Calu3 (cell line): ENCODE measurements around the gene DNAJC25. TPM values are rescaled to one million over a fixed set of nuclear protein-coding genes. Genes with fewer than 3 reads are reported as not detected.

Source experiments
- BruUV-seq: library from RNA; stranded (reverse); fragments of 400-500 nt; replicated peaks from 2 replicates; lab custom pipeline; 2021; lab: Mats Ljungman, UMichigan
- CTCF ChIA-PET: fragments of 300-600 bp; sonication (Branson Sonifier 250); formaldehyde crosslinking; loops from one replicate; lab custom pipeline; 2022; ENCODE audit warnings: antibody characterized with exemption; lab: Charles Lee
- DNase-seq: peaks from one replicate; pipeline ENCODE4 v3.0.0; 2022
- H3K27ac Mint-ChIP-seq: one replicate; pipeline ENCODE4 v1.8.0; 2022; ENCODE audit warnings: mixed read lengths; ENCODE audit not compliant: unreplicated experiment
- H3K27me3 Mint-ChIP-seq: one replicate; pipeline ENCODE4 v1.8.0; 2022; ENCODE audit warnings: mixed read lengths; ENCODE audit not compliant: unreplicated experiment
- H3K36me3 Mint-ChIP-seq: one replicate; pipeline ENCODE4 v1.8.0; 2022; ENCODE audit warnings: mild to moderate bottlenecking, moderate library complexity, mixed read lengths; ENCODE audit not compliant: insufficient read depth, unreplicated experiment
- H3K4me1 Mint-ChIP-seq: one replicate; pipeline ENCODE4 v1.8.0; 2022; ENCODE audit warnings: mild to moderate bottlenecking, low read depth, mixed read lengths; ENCODE audit not compliant: unreplicated experiment
- H3K4me3 Mint-ChIP-seq: one replicate; pipeline ENCODE4 v1.8.0; 2022; ENCODE audit warnings: mild to moderate bottlenecking, low read depth, moderate library complexity, mixed read lengths; ENCODE audit not compliant: unreplicated experiment
- H3K9me3 Mint-ChIP-seq: one replicate; pipeline ENCODE4 v1.8.0; 2022; ENCODE audit warnings: low read depth, mixed read lengths; ENCODE audit not compliant: unreplicated experiment
- CTCF ChIP-seq: fragments of 200-600 bp; IDR thresholded peaks from one replicate; pipeline ENCODE4 v1.8.0; 2022; ENCODE audit warnings: antibody characterized with exemption; ENCODE audit not compliant: unreplicated experiment
- intact Hi-C: fragments of 100-400 bp; cut with micrococcal nuclease; formaldehyde crosslinking; loops from one replicate; pipeline ENCODE4 v1.10.0; 2022; ENCODE audit not compliant: unreplicated experiment
- total RNA-seq: library from RNA; stranded (reverse); gene quantifications from 2 replicates; pipeline ENCODE4 v1.2.3, GENCODE V29; 2022

Gene DNAJC25
- total RNA-seq, 1 experiment from 2014 or later, result 6.3 TPM

GRCh38 chr9:111621895-111622480, 9.1 kb upstream of the DNAJC25 start:
- H3K27me3 Mint-ChIP-seq, result no peaks in the 10 kb centered on the region
- H3K4me3 Mint-ChIP-seq, result no peak overlapping the region
- H3K27ac Mint-ChIP-seq, result no peak overlapping the region
- H3K36me3 Mint-ChIP-seq, result no peaks in the 10 kb centered on the region
- no TSS peak for BruUV-seq
- no peaks in the 10 kb centered on the region for H3K9me3 Mint-ChIP-seq
- peak; percentile 54 for TF ChIP-seq CTCF
- H3K4me1 Mint-ChIP-seq, result no peaks in the 10 kb centered on the region
- intact Hi-C loops, result loop anchor here (1.0 kb wide), 1 partner anchor 24 kb away; no protein-coding TSS in a partner anchor
- DNase-seq, result peak; percentile 50
- CTCF ChIA-PET, result interaction anchor here (0.7 to 4.0 kb wide), 4 partner anchors 9 to 23 kb away, joined by 3 to 43 read pairs (median 4); partner anchors contain the start of genes DNAJC25 and PTGR1

- no peaks in the 10 kb centered on the region for H3K9me3 Mint-ChIP-seq
- intact Hi-C loops, result loop anchor here (1.0 kb wide), 1 partner anchor 24 kb away; no protein-coding TSS in a partner anchor
- H3K4me3 Mint-ChIP-seq, result no peak overlapping the region
- CTCF ChIA-PET, result interaction anchor here (4.0 kb wide), 1 partner anchor 24 kb away, joined by 43 read pairs; the partner anchor contains the start of gene PTGR1
- no peaks in the 10 kb centered on the region for H3K27me3 Mint-ChIP-seq
- H3K36me3 Mint-ChIP-seq, result no peaks in the 10 kb centered on the region
- DNase-seq, result peak; percentile 61
- no TSS peak for BruUV-seq
- no peak for TF ChIP-seq CTCF
- no peak overlapping the region for H3K27ac Mint-ChIP-seq
- H3K4me1 Mint-ChIP-seq, result no peaks in the 10 kb centered on the region
Observed at GRCh38 chr9:111622626-111623025, 8.5 kb upstream of the DNAJC25 start.

- H3K9me3 Mint-ChIP-seq, result no peaks in the 10 kb centered on the region
- no peaks in the 10 kb centered on the region for H3K27me3 Mint-ChIP-seq
- H3K4me1 Mint-ChIP-seq, result no peaks in the 10 kb centered on the region
- H3K4me3 Mint-ChIP-seq, result no peak overlapping the region
- CTCF ChIA-PET, result no interaction called here
- peaks cover 20% of the 10 kb centered on the region for H3K36me3 Mint-ChIP-seq
- BruUV-seq, result no TSS peak
- no peak overlapping the region for H3K27ac Mint-ChIP-seq
- intact Hi-C loops, result no loop called here
- DNase-seq, result no peak
- no peak for TF ChIP-seq CTCF
Observed at GRCh38 chr9:111627260-111627963, 3.7 kb upstream of the DNAJC25 start.

- Mint-ChIP-seq H3K27me3 (no peaks in the 10 kb centered on the region), H3K4me3 (no peak overlapping the region), H3K36me3 (peaks cover 20% of the 10 kb centered on the region), H3K4me1 (peaks cover 8% of the 10 kb centered on the region), H3K27ac (no peak overlapping the region), H3K9me3 (no peaks in the 10 kb centered on the region)
- no TSS peak for BruUV-seq
- no peak for TF ChIP-seq CTCF
- CTCF ChIA-PET, result no interaction called here
- intact Hi-C loops, result no loop called here
- DNase-seq, result no peak
Observed at GRCh38 chr9:111628411-111628810, 2.7 kb upstream of the DNAJC25 start.
